NCI-H2029 (cell line): ENCODE measurements around the gene FAM13C.

Experiments used
- DNase-seq: peaks from one replicate; lab custom pipeline; 2025; lab: John Stamatoyannopoulos, UW

FAM13C gene

DNA sequence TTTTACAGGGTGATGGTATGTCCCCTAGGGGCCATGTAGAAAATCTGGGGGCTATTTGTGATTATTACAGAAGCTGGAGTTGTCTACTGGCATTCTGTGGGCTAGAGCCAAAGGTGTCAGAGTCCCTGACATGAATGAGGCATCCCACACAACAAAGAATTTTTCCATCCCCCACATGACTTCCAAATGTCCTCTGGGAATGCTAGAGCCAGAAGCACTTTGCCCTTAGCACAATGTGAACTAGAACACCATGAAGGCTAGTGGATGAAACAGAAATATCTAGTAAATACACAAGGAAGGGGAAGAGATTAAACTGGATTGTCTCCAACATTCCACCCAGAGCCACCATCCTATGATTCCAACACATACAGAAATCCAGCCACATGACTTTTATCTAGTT lies 46.9 kb downstream of the FAM13C start:
- no peak for DNase-seq

DNA sequence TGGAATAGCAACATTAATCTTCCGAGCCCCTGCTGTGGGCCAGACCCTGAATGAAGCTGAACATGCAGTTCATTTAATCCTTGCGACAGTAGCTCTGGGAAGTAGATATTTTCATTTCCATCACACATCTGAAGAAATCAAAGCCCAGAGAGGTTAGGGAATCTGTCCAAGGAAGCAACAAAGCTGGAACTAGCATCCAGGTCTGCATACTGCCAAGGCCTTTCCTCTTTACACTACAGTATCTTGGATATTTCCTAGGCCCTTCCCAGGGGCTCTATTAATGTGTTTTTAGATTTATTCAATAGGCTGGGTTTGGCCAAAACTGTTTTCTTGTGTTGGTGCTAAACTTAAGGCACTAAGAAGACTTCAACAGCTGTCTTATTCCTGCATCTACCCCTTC lies 48.1 kb downstream of the FAM13C start:
- DNase-seq: no peak

DNA sequence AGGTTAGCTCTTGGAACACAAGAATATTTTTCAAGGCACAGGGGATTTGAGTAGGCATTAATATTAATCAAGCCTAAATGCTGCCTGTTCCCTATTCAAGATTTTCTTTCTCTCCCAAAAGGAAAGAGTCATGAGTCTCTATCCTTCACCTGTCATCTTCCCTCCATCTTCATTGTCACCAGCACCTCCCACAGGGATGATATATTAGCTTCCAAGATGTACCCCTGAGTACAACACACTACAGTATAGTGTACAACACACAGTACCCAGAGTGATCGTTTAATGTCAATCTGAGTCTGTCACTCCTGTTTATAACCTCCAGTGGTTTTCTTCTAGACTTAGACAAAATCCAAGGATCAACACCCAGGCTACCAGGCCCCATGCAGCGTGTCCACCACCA lies 50.1 kb downstream of the FAM13C start:
- no peak for DNase-seq

DNA sequence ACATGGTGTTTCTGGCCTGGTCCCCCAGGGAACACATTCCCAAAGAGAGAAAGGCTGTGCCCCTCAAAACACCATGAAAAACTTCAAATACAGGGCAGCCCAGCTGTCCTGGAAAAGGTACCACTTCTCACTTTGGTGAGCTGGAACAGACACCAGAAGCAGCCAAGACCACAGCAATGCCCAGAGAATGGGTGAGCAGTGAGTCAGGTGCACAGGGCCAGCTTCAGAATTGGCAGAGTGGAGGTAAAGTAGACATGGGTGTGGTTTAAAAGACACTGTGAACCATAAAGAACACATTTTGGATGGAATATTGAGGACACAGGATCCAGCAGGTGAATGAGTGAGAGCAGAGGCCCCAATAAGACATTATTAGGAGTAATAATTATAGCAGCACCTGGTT lies 51.3 kb downstream of the FAM13C start:
- no peak for DNase-seq

DNA sequence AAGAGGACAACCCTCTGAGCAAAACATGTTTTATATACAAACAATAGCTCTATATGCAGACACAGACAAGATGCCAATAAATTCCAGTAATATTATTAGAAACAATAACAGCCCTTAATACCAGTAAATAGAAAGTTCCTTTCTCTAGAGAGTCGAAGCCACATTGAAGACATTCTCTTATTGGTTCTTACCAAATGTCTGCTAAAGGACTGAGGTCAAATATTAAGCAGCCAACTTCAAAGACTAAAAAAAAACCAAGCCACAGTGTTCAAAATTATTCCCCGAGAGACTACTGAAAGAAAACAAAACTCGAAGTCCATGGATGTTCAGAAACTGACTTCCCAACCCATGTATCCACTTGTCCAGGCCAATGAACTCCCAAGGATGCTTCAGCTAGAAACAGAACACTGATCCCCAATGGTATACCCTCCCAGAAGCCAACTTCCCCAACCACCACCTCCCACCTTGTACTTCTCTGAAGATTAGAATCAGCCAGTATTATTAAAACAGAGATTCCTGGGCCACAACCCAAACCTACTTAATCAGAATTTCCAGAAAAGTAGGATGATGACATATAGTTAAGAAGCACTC lies 51.9 kb downstream of the FAM13C start:
- DNase-seq: no peak

DNA sequence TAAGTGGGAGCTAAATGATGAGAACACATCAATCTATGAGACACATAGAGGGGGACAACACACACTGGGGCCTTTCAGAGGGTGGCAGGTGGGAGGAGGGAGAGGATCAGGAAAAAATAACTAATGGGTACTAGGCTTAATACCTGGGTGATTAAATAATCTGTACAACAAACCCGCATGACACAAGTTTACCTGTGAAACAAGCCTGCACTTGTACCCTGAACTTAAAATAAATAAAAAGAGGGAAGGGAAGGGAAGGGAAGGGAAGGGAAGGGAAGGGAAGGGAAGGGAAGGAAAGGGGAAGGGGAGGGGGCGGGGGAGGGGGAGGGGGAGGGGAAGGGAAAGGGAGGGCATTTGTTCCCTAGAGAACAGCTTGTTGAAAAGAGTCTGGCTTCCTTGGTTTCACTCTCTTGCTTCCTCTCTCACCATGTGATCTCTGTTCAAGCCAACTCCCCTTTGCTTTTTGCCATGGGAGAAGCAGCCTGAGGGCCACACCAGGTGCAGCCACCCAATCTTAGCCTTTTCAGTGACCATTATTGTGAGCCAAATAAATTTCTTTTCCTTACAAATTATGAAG lies 57.7 kb downstream of the FAM13C start:
- DNase-seq: no peak

DNA sequence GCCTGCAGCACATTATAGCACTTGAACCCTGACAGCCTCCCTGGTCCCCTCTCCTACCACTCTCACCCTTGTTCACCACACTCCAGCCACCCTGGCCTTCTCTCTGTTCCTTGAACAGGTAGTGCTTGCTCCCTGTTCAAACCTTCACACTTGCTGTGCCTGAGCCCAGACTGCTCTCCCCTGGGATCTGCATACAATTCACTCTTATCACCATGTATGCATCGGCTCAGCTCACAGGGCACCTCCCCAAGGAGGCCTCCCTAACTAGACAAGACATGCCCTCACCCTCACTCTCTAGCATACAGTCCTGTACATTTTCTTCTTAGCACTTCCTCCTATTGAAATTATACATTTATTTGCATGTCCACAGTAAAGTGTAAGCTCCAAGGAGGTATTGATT lies 59.3 kb downstream of the FAM13C start:
- DNase-seq: no peak

DNA sequence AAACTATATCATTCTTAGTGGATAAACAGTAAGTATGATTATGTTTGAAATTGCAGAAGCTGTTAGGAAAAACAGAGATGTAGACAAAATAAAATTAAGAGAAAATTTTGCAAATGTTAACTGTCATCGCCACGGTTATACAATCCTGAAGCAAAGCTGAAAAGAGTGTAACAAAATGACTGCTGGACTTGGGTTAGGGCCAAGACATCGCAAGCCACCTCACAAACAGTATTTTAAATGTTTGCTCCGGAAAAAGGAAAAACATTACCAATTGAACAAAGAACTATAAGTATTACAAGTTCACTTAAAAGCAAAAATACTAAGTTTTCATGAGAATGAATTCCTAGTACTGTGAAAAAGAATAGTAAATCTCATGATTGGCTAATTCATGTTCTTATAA lies 60.0 kb downstream of the FAM13C start:
- DNase-seq: no peak

DNA sequence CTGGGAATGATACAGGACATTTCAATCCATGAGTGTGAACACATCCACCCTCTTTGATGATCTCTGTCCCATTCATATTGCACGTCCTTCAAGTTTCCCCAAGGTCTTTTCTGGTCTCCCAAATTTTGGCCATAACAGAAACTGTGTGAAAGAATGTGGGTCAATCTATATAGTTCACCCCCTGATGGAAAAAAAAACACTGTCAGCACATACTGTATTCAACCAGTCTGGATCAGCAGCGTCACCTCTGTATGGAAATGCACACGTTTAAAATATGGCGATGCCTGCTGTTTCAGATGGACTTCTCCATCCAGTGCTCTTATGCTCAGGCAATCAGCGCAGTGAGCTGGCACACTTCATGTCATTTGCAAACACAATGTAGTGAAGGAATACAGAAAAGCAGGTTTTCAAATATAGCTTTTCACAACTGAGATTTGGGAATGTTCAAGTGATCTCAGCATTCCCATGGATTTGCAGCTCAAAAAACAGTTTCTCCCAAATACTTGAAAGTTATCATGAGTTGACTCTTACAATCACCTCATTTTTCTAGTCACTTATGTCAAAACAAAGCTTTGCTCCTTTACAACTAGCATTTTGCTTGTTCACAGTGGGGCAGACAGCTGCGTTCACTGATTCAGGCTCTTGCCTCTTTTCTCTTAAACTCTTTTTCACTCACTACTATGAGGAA lies 61.1 kb downstream of the FAM13C start:
- DNase-seq: no peak

DNA sequence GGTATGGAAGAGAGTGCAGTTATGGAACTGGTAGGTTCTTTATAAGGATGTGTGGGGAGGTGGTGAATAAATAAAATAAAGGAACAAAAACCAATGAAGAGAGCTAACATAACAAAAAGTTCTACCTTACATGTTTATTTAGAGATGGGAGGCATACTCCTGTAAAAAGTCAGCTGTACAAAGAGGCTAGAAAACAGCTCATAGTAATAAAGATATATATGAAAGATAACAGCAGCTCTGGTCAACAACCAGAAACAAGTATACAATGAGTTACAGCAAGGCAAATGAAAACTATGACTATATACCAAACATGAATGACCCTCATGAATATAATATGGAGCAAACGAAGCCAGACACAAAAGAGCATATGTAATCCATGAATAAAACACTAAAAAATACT lies 62.0 kb downstream of the FAM13C start:
- DNase-seq: no peak

DNA sequence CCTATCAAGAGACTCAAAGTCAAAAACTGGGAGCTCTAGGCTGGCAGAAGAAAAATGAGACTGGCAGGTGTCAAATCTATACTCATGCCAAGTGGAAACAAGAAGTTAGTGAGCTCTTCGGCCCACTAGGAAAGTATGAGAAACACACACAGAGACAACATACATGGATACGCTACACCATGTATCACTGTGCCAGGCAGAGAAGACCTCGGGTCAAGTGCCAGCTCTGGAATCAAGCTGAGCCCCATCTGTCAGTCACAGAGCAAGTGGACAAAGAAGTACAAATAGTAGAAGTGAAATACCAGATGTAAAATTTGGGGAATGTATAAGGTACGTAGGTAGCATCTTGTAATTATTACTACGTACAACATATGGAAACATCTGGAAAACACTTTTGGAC lies 62.4 kb downstream of the FAM13C start:
- no peak for DNase-seq

DNA sequence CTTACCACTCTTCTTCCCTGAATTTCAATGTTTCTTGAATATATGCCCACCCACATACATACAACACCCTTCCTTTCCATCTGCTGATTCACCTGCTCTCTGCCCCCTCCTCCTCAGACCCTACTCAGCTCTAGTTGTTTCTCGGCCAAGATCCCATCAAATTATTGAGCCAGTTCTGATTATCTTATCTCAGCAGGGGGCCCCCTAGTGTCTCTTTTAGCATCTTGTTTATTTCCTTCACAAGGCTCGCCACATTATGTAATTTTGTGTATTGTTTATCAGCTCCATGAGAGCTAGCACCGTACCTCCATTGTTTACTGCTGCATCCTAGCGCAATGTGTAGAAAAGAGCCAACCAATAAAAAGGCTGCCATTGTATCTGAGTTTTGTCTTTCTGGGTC lies 71.9 kb downstream of the FAM13C start:
- DNase-seq: no peak

DNA sequence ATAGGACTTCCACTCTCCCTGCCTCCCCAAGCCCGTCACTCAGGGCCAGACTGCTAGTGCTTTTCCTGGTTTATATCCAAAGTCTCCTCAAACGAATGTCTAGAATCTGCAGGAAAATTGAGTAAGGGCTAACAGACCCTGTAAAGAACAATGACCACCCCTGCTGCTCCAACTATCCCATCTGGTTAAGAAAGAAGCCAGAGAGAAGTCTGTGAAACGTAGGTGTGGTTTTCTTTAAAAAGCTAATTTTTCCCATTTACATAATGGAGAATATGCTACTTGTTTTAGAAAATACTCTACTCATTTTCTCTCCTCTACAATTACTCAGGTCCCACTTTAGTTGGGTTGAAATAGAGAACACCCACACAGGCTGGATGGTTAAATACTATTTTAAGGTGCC lies 72.5 kb downstream of the FAM13C start:
- no peak for DNase-seq

DNA sequence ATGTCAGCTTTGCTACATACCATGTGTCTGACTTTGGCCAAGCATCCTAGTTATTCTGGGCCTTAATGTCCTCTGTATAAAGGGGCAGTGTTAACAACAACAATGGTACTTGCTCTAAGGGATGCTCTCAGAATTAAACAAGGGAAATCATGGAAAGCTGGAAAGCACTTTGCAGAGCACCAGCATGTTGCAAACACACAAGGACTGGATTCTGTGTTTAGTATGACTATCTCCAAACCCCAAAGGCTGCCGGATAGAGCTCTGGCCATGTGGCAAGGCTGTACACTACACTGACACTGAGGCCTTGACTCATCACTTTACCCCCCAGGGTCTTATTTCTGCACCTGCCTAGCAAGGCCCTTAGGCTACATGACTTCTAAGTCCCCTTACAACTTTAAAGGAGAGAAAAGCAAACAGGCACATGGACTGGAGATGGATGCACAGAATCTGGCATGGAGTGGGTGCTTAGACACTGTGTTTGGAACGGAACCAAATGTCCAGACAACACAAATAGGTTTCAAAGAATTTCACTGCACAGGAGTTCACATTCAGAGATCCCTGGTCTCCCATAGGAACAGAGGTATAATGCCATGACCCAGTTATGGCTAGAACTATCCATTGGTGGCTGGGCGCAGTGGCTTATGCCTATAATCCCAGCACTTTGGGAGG lies 74.6 kb downstream of the FAM13C start:
- no peak for DNase-seq

DNA sequence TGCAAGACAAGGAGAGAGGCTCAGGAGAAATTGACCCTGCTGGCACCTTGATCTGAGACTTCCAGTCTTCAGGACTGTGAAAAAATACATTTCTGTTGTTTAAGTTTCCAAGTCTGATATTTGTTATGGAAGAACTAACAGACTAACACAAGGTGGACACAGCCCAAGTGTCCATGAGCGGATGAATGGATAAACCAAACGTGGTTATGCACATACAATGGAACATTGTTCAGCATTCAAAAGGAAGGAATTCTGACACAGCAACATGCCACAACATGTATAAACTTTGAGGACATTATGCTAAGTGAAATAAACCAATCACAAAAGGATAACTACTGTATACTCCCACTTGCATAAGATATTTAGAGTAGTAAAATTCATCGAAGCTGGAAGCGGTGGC lies 76.5 kb downstream of the FAM13C start:
- no peak for DNase-seq

DNA sequence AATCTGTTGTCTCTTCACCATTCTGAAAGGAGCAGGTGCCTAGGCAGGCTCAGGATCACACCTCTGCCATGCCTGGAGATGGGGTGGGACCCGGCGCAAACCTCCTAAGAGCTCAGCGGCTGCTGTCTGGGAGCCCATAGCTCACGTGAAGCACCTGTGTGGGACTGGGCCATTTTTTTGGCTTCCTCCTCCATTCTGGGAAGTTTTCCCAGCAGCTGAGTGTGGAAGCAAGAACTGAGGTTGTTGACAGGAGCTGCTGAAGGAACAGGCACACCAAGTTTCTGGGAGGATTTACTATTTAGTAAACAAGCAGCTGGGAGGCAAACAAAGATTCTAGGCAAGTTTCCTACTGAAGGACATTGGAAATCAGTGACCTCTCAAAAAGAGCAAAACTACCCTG lies 77.3 kb downstream of the FAM13C start:
- no peak for DNase-seq

DNA sequence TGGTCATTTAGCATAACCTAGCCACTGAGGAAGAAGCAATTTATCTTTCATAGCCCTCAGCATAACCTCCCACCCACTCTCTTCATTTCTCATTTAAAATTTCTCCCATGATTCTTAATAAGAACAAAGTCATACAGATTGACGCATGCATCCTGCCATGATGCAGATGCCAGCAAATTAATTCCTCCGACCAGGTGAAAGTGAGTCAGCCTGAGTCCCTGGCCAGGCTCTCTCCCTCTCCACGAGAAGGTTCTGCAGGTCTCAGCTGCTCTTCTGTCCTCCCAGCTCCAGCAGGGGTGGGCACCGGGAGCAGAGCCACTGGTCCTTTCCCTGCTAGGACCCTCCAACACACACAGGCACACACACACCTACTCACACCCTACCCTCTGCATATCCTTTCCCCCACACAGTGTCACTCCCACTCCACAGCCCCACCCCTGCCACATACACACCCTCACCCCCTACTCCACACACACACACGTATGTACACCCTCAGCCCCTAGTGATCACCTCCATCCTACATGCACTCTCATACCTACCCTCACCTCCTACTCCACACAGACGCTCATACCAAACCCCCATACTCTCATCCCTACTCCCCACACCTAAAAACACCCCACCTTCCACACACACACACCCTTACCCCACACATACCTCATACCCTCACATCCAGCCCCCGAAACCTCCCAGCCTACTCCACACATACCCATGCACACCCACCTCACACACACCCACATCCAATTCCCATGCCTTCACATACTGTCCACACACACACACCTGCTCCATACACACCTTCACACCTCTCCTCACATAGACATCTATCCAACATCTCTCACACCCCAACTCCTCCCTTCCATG lies 78.0 kb downstream of the FAM13C start:
- no peak for DNase-seq

DNA sequence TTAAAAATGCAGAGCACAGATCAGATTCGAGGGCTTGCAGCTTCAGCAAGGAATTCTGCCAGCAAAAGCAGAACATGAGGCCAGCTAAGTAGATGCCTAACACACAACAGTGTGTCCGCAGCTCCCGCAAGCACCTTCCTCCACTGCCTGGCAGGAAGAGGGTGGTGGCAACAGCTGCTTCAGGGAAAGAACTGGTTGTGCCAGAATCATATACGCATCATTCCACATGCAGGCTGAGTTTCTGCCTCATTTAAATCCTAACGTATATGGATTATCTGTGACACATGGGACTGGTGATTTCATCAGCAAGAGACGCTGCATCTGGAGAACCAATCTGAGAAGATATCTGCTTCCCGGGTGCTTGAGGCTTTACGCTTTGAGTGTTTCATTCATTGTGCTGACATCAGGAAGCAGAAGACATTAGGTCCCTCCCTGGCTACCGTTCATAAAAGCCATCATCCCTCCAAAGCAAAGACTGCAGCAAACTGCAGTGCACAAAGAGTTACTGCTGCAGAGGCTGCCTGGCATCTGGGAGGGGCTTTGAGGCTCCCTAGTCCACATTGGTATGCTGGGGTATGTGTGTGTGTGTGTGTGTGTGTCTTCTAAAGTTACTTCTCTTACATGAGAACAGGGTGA lies 78.8 kb downstream of the FAM13C start:
- DNase-seq: peak; percentile 18

DNA sequence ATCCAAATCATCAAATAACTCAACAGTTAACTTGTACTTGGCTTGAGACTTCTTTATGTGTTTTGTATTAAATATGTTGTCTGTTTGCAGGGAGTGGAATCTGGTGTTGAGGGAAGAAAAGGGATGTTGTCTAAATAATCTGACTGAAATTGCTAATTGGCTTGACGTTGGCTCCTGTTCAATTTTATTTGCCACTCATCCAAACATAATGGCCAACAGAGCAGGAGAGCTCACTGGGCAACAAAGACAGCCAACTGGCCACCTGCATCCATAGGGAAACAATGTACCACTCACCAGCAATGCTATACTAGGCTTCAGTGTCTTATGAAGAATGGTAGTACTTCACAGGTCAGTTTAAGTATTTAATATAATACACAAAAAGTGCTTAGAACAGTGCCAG lies 80.5 kb downstream of the FAM13C start:
- DNase-seq: no peak

DNA sequence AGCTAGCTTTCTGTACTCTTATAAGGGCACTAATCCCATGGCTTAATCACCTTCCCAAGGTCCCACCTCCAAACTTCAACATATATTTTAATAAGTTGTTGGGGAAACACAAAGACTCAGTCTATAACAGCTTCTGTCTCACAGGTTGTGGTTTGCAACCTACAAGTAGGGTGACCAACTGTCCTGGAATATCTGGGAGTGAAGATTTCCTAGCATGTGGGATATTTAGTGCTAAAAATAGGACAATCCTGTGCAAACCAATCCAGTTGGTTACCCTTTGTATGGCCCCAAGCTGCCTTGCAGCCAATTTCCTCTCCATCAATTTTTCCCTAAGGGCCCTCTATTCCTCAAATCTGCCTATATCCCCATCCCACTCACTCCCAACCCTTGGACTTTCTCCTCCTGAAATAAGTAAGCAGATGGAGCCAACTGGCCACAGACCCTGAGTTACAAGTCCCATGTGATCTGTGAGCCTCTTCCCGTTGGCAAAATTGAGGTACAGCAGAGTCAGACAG lies 82.3 kb downstream of the FAM13C start:
- no peak for DNase-seq

DNA sequence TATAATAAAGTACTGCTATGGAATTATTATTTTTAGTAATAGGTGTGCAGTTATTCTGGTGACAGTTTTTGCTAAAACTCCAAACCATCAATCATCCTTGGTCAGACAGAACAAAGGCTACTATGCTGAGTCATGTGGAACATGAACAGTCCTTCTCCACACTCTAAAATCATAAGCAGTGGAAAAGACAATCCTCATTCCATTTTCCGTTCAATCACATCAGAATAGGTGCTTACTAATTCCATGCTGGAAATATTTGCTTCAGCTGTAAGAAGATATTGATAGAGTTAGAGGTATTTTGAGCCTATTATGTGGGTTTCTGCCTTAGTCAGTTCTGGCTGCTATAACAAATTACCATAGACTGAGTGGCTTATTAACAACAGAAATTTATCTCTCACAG lies 82.9 kb downstream of the FAM13C start:
- no peak for DNase-seq

DNA sequence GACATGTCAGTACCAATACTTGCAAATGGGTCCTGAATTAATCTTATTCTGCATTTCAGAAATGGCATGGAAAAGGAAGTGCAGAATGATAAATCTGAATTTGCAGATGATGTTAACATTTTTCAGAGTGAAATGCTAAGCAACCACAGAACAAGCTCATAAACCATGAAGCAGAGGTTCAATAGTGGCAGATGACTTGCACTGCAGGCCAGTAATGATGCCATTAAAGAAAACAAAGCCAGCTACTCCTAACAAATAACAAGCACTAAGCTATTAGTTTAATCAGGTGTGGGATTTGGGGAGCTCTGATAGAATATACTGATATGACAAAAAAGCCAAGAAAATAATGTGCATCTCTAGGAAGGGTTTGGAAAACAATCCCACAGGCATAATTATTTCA lies 85.4 kb downstream of the FAM13C start:
- DNase-seq: no peak
